ENCODE measurements around the gene NAV1.
"Not testable (repeated sequence)": the region's sequence is repeated elsewhere in the genome, so short reads cannot be mapped to it uniquely, and the experiment has no call there.

The NAV1 gene

GRCh38 chr1:201538612-201539551 is at the start of gene NAV1:
TSS of gene NAV1 (plus strand) at chr1:201539127. CDS start at chr1:201622885, 83,758 bp downstream.
- no peak for DNase-seq

- DNase-seq, result no peak
These were observed 49.2 kb upstream of the NAV1 start for GRCh38 chr1:201489643-201490261.

- no peak for DNase-seq
These were observed 48.2 kb upstream of the NAV1 start for GRCh38 chr1:201490708-201491131.

GRCh38 chr1:201491896-201492511 is 46.9 kb upstream of the NAV1 start:
- DNase-seq, result no peak

- DNase-seq, result not testable (repeated sequence)
These were observed 45.8 kb upstream of the NAV1 start for GRCh38 chr1:201493026-201493656.

GRCh38 chr1:201493757-201494617 is 44.9 kb upstream of the NAV1 start:
- no peak for DNase-seq

GRCh38 chr1:201495551-201496295 is 43.2 kb upstream of the NAV1 start:
- no peak for DNase-seq

- DNase-seq, result no peak
These were observed 42.6 kb upstream of the NAV1 start for GRCh38 chr1:201496296-201496690.

GRCh38 chr1:201497935-201498509 is 40.9 kb upstream of the NAV1 start:
- DNase-seq, result no peak

GRCh38 chr1:201498621-201499020 is 40.3 kb upstream of the NAV1 start:
- no peak for DNase-seq

- DNase-seq, result no peak
These were observed 39.7 kb upstream of the NAV1 start for GRCh38 chr1:201499191-201499590.

GRCh38 chr1:201499795-201500669 is 38.9 kb upstream of the NAV1 start:
- DNase-seq, result no peak

- no peak for DNase-seq
These were observed 38.2 kb upstream of the NAV1 start for GRCh38 chr1:201500670-201501120.

- DNase-seq, result no peak
These were observed 37.8 kb upstream of the NAV1 start for GRCh38 chr1:201501144-201501543.

- DNase-seq, result no peak
These were observed 37.0 kb upstream of the NAV1 start for GRCh38 chr1:201501812-201502510.

- no peak for DNase-seq
These were observed 36.4 kb upstream of the NAV1 start for GRCh38 chr1:201502511-201502857.

GRCh38 chr1:201503397-201504176 is 35.3 kb upstream of the NAV1 start:
- DNase-seq, result no peak

GRCh38 chr1:201504179-201504631 is 34.7 kb upstream of the NAV1 start:
- no peak for DNase-seq

Data from stimulated activated CD4-positive, alpha-beta T cell treated with anti-CD3 and anti-CD28 coated beads, Interleukin-4, amount 100 ng/mL, for 1 hour (primary cell).